A204.1 (cell line): ENCODE data around the gene KREMEN2.

Source experiments
- FAIRE-seq: peaks from 2 replicates; lab custom pipeline; 2012; peaks lifted over from hg19 to GRCh38; lab: Jason Lieb, UNC

Gene KREMEN2

GRCh38 chr16:2980227-2981176 lies 16.4 kb downstream of the KREMEN2 start, which contains the start of gene PKMYT1:
Gene PKMYT1 (minus strand): TSS chr16:2980446. CDS start chr16:2979657, 789 bp downstream.
- FAIRE-seq: no peak

- no peak for FAIRE-seq
Measured at GRCh38 chr16:2981177-2981898, 17.3 kb downstream of the KREMEN2 start.

- FAIRE-seq: no peak
Measured at GRCh38 chr16:2981899-2982250, 17.8 kb downstream of the KREMEN2 start.

GRCh38 chr16:2982402-2982801 lies 18.3 kb downstream of the KREMEN2 start:
- FAIRE-seq: no peak

- no peak for FAIRE-seq
Measured at GRCh38 chr16:2983706-2984136, 19.6 kb downstream of the KREMEN2 start.

GRCh38 chr16:2985462-2985861 lies 21.4 kb downstream of the KREMEN2 start:
- FAIRE-seq: no peak

GRCh38 chr16:2985893-2986355 lies 21.8 kb downstream of the KREMEN2 start:
- FAIRE-seq: no peak

- FAIRE-seq: no peak
Measured at GRCh38 chr16:2986623-2987188, 22.6 kb downstream of the KREMEN2 start.

GRCh38 chr16:2987286-2987685 lies 23.2 kb downstream of the KREMEN2 start:
- no peak for FAIRE-seq

- FAIRE-seq: no peak
Measured at GRCh38 chr16:2987833-2988232, 23.8 kb downstream of the KREMEN2 start.

GRCh38 chr16:2988590-2989099 lies 24.6 kb downstream of the KREMEN2 start:
- FAIRE-seq: no peak

- no peak for FAIRE-seq
Measured at GRCh38 chr16:2990891-2991290, 26.8 kb downstream of the KREMEN2 start.

GRCh38 chr16:2991566-2992261 lies 27.6 kb downstream of the KREMEN2 start:
- FAIRE-seq: no peak

GRCh38 chr16:2992383-2993081 lies 28.5 kb downstream of the KREMEN2 start:
- FAIRE-seq: no peak

GRCh38 chr16:2996298-2996697 lies 32.2 kb downstream of the KREMEN2 start:
- no peak for FAIRE-seq

GRCh38 chr16:2999929-3000328 lies 35.9 kb downstream of the KREMEN2 start:
- FAIRE-seq: no peak

GRCh38 chr16:3000540-3000939 lies 36.5 kb downstream of the KREMEN2 start:
- FAIRE-seq: no peak

- no peak for FAIRE-seq
Measured at GRCh38 chr16:3001316-3001715, 37.2 kb downstream of the KREMEN2 start.

- peak; percentile 93 for FAIRE-seq
Measured at GRCh38 chr16:3003582-3004270, 39.7 kb downstream of the KREMEN2 start.

- FAIRE-seq: no peak
Measured at GRCh38 chr16:3004319-3004718, 40.2 kb downstream of the KREMEN2 start.
